IPS-NIHi7 (cell line): Measurements from ENCODE around the gene ACACA.
A peak's percentile ranks its signal among the peaks of the same experiment; 100 is the strongest.

ENCODE experiments used
- DNase-seq: peaks from one replicate; pipeline ENCODE4 v3.0.0; 2012; ENCODE audit warnings: mixed read lengths; ENCODE audit errors: extremely low spot score

The ACACA gene

DNA sequence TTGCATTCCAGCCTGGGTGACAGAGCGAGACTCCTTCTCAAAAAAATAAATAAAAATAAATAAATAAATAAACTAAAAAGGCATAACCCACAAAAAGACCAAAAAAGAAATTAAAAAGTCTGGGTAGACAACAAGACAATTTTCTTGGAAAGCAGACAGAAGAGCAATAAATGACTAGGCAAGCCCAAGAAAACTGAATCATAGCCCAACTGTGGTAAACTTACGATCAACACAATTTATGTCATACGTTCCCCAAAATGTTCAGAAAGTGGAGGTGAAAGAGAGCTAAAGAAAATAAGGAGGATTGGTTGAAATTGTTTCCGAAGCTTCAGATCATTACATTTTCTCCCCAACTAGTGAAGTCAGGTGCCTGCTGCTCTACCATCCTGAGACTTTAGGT lies 62.1 kb downstream of the ACACA start:
- DNase-seq = no peak

DNA sequence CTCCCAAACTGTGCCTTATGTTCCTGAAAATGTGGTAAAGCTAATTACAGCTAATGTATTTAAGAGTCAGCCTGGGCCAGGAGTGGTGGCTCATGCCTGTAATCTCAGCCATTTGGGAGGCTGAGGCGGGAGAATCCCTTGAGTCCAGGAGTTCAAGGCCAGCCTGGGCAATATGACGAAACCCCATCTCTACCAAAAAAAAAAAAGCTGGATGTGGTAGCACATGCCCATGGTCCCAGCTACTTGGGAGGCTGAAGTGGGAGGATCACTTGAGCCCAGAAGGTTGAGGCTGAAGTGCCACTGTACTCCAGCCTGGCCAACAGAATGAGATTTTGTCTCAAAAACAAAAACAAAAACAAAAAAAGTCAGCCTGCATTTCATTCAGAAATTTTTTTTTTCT lies 64.0 kb downstream of the ACACA start:
- no peak for DNase-seq

DNA sequence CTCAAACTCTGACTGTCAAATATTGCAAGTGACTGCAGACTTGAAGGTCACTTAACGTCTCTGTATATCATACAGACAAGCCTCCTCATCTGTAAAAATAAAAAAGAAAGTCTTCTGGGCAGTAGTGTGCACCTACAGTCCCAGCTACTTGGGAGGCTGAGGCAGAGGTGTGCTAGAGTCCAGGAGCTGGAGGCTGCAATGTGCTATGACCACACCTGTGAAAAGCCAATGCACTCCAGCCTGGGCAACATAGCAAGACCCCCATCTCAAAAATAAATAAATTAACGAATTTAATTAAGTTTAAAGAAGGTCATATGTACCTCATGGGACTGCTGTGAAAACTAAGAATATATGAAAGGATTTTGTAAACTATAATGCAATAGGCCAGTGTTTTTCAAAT lies 65.8 kb downstream of the ACACA start:
- no peak for DNase-seq

DNA sequence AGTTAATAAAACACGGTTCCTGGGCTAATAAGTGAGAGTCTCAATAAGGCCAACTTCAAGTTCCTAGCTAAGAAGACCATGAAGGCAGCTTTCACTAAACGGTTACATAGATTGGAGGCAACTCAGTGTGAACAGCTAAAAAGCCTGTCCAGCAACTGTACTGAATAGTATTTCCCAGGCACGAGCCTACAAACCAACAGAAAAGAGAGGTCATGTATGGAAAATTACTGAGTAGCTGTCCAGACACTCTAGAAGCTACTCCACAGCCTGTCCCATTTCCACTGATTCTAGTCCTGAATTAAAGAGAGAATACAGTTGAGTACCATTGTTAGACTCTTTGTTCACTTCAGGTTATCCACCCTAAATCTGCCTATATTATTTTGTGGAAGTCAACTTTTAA lies 67.3 kb downstream of the ACACA start:
- DNase-seq = no peak

DNA sequence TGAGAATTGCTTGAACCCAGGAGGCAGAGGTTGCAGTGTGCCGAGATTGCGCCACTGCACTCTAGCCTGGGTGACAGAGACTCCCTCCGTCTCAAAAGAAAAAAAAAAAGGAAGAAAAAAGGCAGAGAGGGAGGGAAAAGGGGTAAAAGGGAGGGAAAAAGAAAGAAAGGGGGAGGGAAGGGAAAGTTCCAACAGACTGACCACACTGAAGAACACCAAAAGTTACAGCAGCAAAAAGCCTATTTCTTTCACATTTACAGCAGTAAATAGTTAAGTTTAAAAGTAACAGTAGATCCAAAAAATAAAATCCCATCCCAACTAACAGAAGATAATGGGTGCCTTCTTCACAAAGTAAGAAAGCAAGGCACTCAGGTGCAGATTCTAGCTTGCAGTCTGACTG lies 67.8 kb downstream of the ACACA start:
- DNase-seq = no peak

DNA sequence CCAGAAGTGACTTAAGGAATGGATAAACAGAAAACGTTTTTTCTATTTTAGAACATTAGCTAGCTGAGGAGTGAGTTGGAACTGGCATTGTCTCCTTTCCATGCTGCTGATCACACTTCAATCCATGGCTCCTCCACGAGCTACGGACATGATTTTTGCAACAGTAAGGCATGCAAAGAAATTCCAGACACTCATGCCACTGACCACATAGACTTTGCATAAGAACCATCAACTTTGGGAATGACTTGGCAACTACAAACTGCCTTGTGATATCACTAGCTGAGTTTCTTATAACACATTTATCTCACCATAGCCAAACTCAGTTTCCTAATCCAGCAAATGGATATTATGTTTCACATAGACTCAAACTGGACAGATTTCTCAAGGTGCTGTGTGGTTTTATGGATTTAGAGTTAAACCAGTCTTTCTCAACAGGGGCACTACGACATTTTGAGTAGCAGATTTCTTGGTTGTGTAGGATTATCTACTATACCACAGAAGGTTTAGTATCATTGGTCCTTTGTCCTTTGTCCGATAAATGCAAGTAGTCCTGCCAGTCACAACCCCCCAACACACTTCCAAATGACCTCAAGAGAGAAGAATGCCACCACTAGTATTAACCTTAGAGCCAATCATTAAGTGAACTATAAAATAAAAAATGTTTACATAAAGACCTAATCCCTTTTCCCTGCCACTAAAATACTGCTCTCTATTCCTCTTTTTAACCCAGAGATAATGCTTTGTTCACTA lies 79.1 kb downstream of the ACACA start:
- DNase-seq = no peak

DNA sequence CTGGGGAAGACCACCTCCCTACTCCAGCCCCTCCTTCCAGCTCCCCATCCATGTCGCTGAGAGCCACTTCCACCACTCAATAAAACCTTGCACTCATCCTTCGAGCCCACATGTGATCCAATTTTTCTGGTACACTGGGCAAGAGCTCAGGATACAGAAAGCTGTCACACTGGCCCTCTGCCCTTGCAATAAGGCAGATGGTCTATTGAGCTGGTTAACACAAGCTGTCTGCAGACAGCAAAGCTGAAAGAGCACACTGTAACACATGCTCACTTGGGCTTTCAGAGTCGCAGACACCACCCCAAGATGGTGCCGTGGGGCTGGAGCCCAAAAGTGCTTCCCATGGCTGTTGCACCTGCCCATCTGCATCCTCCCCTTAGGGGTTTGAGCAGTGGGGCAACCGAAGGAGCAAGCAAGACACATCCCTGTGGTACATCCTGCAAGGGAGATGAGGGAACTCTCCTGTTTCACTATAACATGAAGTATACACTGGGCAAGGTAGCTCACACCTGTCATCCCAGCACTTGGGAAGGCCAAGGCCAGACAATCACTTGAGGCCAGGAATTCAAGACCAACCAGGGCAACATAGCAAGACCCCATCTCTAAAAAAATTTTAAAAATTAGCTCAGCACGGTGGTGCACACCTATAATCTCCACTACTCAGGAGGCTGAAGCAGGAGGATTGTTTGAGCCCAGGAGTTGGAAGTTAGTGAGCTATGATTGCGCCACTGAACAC lies 83.6 kb downstream of the ACACA start:
- DNase-seq = no peak

DNA sequence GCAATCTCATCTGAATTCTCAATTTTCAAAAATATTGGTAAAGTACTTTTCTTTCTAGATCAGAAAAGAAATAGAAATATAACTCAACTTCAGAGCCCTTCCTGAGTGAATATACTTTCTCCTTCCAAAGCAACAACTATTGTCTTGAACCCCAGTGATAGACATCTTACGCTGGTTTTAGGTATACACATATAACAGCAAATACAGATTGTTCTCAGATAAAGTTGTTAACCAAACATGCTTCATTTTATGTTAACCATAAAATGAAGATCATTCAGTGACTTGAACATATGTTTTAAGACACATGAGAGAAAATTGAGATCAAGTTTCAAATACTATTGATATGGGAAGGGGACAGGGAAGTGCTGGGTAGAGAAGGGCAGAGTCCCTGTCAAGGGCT lies 84.5 kb downstream of the ACACA start:
- DNase-seq = no peak

DNA sequence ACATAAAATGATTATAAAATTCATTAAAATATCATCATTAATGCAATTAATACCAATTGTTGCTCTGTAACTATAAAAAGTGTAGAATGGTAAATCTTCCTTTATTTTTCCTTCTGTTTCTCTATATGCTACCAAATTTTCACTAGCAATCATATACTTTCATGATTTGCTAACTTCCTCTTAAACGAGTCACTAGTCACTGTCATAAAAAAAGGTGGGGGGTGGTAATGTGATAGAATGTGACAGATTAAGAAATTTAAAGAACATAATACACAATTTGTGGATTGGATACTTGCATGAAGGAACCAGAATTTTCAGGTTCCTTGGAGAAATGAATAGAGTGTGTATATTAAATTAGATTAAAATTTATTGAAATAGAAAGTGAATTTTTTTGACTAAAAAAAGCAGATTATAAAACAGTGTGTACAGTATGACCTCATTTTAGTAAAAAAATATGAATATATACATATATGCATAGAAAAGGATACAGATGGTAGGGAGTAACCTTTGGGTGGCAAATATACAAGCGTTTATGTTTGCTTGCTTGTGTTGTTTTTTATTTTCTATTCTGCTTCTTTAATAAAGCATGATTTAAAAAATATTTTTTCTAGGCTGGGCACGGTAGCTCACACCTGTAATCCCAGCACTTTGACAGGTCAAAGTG lies 87.6 kb downstream of the ACACA start:
- DNase-seq = no peak

DNA sequence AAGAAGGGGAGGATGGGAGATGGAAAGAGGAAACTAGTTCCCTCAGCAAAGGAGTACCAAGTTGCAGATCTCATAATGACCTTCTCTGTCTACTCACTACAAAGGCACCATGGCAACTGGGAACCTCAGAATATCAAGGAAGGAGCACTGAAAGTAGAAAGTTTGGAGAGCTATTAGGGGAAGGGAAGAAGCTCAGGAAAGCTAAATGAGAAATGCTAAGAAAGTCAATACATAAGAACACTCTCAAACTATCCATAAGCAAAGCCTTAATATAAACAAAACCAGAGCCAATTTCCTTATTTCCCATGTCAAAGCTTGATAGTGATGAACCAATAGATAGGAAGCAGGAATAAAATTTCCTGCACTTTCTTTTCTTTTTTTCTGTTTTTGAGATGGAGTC lies 88.8 kb downstream of the ACACA start:
- DNase-seq = no peak

DNA sequence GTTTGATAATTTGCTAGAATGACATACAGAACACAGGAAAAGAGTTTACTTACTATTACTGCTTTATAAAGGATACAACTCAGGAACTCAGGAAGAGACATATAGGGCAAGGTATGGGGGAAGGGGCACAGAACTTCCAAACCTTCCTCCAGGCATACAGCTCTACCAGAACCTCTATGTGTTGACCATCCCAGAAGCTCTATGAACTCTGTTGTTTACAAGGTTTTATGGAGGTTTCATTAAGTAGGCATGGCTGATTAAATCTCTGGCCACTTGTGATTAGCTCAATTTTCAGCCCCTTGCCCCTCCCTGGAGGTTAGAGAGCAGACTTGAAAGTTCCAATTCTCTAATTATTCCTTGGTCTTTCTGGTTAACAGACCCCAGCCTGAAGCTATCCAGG lies 91.0 kb downstream of the ACACA start:
- no peak for DNase-seq

DNA sequence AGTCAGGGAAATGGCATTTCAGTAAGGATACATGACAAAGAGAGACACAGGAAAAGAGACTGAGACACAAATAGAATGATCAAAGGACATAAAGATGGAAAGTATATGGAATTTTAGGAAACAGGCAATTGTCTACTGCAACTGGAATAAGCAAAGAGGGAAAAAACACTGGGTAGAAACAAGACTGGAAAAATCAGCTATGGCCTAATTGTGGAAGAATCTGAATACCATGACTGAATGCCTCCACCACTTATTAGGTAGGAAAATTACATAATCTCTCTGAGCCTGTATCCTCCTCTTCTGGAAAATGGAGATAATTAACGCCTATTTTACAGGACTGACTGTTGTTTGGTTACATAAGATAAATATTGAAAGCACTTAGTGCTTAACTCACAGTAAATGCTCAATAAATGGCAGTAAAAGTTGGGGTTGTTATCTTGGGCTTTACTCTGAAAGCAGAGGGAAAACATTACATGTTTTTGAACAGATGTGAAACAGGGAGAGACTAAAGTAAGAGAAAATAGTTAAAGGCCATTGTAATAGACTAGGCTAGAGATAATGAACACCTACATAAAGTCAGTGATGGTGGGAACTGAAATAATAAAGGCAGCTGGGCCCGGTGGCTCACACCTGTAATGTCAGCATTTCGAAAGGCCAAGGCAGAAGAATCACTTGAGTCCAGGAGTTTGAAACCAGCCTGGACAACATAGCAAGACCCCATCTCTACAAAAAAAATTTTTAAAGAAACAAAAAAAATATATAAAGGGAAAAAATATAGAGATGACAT lies 94.3 kb downstream of the ACACA start:
- no peak for DNase-seq

DNA sequence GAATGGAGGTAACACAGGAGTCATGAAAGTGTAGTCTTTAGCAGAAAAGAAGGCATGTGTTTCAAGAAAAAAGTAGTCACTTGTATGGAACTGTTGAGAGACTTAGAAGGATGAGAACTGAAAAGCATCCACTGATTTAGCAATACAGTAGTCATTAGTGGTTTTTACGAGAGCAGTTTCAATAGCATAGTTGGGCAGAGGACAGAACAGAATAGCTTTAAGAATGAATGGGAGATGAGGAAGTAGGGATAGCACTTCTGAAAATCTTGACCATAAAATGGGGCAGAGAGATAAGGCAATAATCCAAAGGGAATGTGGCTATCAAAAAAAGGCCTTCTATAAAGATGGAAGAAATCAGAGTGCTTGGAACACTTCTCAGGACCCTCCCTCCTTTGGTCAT lies 95.7 kb downstream of the ACACA start:
- no peak for DNase-seq

DNA sequence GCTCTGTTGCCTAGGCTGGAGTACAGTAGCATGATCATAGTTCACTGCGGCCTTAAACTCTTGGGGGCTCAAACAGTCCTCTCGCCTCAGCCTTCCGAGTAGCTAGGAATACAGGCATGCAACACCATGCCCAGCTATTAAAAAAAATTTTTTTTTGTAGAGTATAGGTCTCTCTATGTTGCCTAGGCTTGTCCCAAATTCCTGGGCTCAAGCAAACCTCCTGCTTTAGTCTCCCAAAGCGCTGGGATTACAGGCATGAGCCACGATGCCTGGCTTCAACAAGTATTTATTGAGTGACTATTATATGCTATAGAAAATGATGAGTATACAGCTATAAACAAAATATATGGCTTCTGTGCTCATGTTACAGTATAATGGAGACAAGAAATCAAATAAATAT lies 97.6 kb downstream of the ACACA start:
- no peak for DNase-seq

DNA sequence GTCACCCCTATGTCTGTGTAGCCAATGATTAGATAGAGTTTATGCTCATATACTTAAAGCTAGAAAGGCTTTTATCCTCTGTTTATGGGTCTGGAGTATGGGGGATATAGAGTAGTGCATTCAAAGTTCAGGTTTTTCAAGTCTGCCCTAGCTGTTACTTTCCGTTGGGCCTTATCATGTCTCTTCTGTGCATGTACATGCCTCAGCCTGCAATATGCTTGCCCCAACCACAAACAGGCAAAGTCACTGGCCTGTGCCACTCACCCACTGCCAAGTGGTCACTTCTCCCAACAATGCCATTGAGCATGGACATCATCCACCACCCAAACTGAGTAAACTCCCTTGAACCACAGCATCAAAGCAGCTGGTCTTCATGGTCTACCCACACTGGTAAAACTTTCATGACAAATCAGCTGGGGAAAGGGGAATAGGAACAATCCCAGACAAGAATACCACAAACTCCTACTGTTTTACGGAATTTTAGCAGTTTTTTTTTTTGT lies 101.2 kb downstream of the ACACA start:
- no peak for DNase-seq

DNA sequence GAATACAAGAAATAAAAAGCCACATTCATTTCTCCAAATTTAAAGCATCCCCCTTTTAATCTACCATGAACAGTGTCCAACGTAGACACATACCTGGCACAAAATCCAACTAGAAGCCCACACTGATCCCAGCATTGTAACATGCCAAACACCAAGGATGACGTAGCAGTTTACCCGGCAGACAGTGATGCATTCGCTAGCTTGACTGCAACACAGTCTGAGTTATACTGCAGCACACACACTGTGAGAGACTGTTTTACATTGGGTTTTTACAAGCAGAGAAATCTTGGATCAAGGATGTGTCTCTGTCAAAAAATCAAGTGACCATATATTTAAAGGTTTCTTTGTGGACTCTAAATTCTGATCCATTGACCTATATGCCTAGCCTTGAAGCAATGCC lies 105.3 kb downstream of the ACACA start:
- DNase-seq = peak; percentile 17

DNA sequence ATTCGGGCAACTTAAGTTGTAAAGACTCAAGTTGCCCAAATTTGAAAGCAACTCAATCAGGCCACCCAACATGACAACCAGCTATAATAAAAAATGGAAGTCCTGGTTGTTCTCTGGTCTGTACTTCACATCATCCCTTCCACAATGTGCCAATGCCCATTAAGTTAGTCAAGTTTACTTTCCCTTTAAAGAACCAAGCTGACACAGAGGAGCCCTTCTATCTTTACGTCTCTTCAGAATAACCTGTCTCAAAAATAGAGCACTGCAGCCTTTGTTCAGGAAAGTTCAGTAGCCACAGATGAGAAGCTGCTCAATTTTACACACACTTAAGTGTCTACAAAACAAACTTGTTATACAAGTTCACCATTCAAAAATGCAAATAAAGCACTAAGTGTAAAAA lies 106.0 kb downstream of the ACACA start:
- DNase-seq = no peak

DNA sequence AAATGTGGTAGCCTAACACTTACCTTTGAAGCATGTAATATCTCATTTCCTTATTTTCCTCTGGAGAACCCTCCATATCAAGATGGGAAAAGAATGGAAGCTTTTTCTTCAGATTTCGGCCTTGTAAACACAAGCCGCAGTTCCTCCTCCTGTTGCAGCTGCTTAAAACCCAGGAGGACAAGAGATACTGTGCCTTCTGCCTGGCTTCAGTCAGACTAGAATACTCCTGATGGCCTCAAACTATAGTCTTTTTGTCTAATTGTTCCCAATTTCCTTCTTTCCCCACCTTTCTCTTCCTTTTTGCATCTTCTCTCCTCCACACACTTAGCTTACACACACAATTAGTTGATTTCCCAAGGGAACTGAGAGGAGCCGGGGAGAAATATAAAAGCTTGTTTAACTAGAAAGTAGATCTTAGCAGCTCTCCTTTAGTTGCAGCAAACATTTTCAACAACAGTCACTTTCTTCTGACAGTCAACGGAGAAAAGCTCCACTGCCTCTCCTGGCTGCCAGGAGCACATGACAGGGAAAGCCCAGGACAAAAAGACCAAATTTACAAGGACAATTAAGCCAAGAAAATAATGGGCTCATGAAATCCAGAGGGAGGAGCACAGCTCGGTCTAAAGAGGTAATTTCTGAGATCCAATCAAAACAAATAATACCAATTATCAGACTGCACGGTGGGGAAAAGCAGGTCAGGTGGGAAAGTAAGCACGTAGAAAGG lies 107.2 kb downstream of the ACACA start:
- DNase-seq = peak; percentile 31

DNA sequence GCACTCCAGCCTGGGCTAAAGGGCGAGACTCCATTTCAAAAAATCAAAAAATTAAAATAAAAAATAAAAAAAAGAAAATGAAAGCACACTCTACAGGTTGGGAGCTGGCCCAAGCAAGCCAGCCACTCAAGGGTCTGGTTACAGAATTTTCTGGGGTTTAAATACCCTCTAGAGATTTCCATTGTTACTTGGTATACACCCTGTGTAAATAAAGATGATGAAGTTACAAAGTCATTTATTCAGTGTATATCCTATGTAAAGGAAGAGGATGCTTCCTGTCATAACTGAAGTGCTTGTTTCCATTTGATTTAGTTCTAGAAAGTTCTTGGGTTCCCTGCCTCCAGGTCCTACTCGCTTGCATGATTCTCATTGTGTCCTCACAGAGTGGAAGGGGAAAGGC lies 110.7 kb downstream of the ACACA start:
- no peak for DNase-seq

DNA sequence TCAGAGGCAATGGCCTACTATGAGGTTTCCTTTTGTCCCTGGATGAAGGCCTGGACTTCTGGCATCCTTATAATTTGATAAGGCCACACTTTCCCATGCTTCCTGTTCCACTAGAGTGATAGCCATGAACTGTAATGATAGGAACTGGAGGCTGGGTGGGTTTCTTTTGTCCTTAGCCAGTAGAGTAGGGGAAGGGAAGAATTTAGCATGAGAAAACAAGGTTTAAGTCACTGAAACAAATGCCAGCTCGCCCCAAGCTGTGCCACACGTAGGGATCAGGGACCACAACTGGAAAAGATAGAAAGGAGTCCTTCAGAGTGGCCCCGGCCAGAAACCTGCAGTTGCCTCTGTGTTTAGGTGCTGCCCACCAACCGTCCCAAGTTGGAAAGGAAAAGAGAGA lies 111.7 kb downstream of the ACACA start:
- DNase-seq = no peak

DNA sequence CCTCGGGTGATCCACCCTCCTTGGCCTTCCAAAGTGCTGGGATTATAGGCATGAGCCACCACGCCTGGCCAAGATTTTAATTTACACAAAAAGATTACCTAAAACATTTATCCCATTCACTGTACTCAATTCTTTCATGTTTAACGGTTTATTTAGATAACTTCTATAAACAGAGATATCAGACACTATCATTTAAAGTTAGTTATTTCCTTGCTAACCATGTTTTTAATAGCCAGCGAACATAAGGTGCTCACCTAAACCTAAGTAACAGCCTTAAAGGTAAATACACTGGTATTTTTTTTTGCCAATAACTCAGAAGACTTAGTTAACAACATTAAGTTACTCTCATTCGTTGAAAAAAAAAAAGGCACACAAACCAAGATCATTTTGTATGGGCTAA lies 112.9 kb downstream of the ACACA start:
- no peak for DNase-seq
